ENCODE results near the gene HHIPL1. TPM values are rescaled to one million over a fixed set of nuclear protein-coding genes. Genes with fewer than 3 reads are reported as not detected.

Gene HHIPL1
- polyA plus RNA-seq, 1 donor, result 0.94 TPM

GRCh38 chr14:99602054-99602787 lies 42.7 kb upstream of the HHIPL1 start:
- Histone ChIP-seq H3K27me3 (ENCODE audit: control insufficient read depth, insufficient read depth, low read length) (peaks cover 4% of the 10 kb centered on the region), H3K27ac (ENCODE audit: low read length) (peak overlapping the region; percentile 89), H3K4me3 (ENCODE audit: low read length) (peak overlapping the region; percentile 53), H3K36me3 (ENCODE audit: control insufficient read depth, insufficient read depth, low read length) (no peaks in the 10 kb centered on the region), H3K9me3 (ENCODE audit: control insufficient read depth, low read depth, low read length) (peaks cover 2% of the 10 kb centered on the region), H3K4me1 (ENCODE audit: control insufficient read depth, insufficient read depth, low read length) (peaks cover 63% of the 10 kb centered on the region)
- no CpG with 5 or more reads among the region's 18 CpGs for WGBS (ENCODE audit: insufficient coverage, low lambda C conversion rate)
- peak in 1 of 2 donors; percentile 77 for DNase-seq

- peak overlapping the region; percentile 53 for H3K4me3 ChIP-seq (ENCODE audit: low read length)
- peaks cover 56% of the 10 kb centered on the region for H3K4me1 ChIP-seq (ENCODE audit: control insufficient read depth, insufficient read depth, low read length)
- H3K9me3 ChIP-seq (ENCODE audit: control insufficient read depth, low read depth, low read length), result peaks cover 2% of the 10 kb centered on the region
- DNase-seq, result peak in 1 of 2 donors; percentile 46
- H3K27me3 ChIP-seq (ENCODE audit: control insufficient read depth, insufficient read depth, low read length), result peaks cover 4% of the 10 kb centered on the region
- no peaks in the 10 kb centered on the region for H3K36me3 ChIP-seq (ENCODE audit: control insufficient read depth, insufficient read depth, low read length)
- peak overlapping the region; percentile 89 for H3K27ac ChIP-seq (ENCODE audit: low read length)
- WGBS (ENCODE audit: insufficient coverage, low lambda C conversion rate), result no CpG with 5 or more reads among the region's 53 CpGs
Observed at GRCh38 chr14:99602788-99603415, 42.0 kb upstream of the HHIPL1 start.

- peak within 1 kb of the TSS; percentile 89 for H3K27ac ChIP-seq (ENCODE audit: low read length)
- H3K36me3 ChIP-seq (ENCODE audit: control insufficient read depth, insufficient read depth, low read length), result no peaks in the 10 kb centered on the region
- H3K27me3 ChIP-seq (ENCODE audit: control insufficient read depth, insufficient read depth, low read length), result peaks cover 4% of the 10 kb centered on the region
- DNase-seq, result peak in 1 of 2 donors; percentile 83
- peaks cover 2% of the 10 kb centered on the region for H3K9me3 ChIP-seq (ENCODE audit: control insufficient read depth, low read depth, low read length)
- H3K4me3 ChIP-seq (ENCODE audit: low read length), result peak within 1 kb of the TSS; percentile 83
- no CpG with 5 or more reads among the region's 128 CpGs for WGBS (ENCODE audit: insufficient coverage, low lambda C conversion rate)
- H3K4me1 ChIP-seq (ENCODE audit: control insufficient read depth, insufficient read depth, low read length), result peaks cover 48% of the 10 kb centered on the region
Observed at GRCh38 chr14:99603471-99604277, 41.3 kb upstream of the HHIPL1 start, which contains the start of gene CCDC85C. TSS of gene CCDC85C (minus strand) at chr14:99604207. CDS start at chr14:99603959, 248 bp downstream.

- Histone ChIP-seq H3K27ac (ENCODE audit: low read length) (peak overlapping the region; percentile 87), H3K27me3 (ENCODE audit: control insufficient read depth, insufficient read depth, low read length) (peaks cover 4% of the 10 kb centered on the region), H3K4me3 (ENCODE audit: low read length) (peak overlapping the region; percentile 83), H3K4me1 (ENCODE audit: control insufficient read depth, insufficient read depth, low read length) (peaks cover 42% of the 10 kb centered on the region), H3K9me3 (ENCODE audit: control insufficient read depth, low read depth, low read length) (peaks cover 2% of the 10 kb centered on the region), H3K36me3 (ENCODE audit: control insufficient read depth, insufficient read depth, low read length) (no peaks in the 10 kb centered on the region)
- no CpG with 5 or more reads among the region's 65 CpGs for WGBS (ENCODE audit: insufficient coverage, low lambda C conversion rate)
- DNase-seq, result peak; percentile 96 to 97
Observed at GRCh38 chr14:99604278-99604765, 40.6 kb upstream of the HHIPL1 start.

- peaks cover 37% of the 10 kb centered on the region for H3K4me1 ChIP-seq (ENCODE audit: control insufficient read depth, insufficient read depth, low read length)
Observed at GRCh38 chr14:99604766-99605298, 40.1 kb upstream of the HHIPL1 start.

GRCh38 chr14:99605299-99605961 lies 39.5 kb upstream of the HHIPL1 start:
- Histone ChIP-seq H3K4me3 (ENCODE audit: low read length) (peak overlapping the region; percentile 83), H3K27ac (ENCODE audit: low read length) (peak overlapping the region; percentile 87), H3K9me3 (ENCODE audit: control insufficient read depth, low read depth, low read length) (peaks cover 2% of the 10 kb centered on the region), H3K36me3 (ENCODE audit: control insufficient read depth, insufficient read depth, low read length) (no peaks in the 10 kb centered on the region), H3K4me1 (ENCODE audit: control insufficient read depth, insufficient read depth, low read length) (peaks cover 31% of the 10 kb centered on the region), H3K27me3 (ENCODE audit: control insufficient read depth, insufficient read depth, low read length) (peaks cover 4% of the 10 kb centered on the region)
- DNase-seq, result peak; percentile 66 to 80
- WGBS (ENCODE audit: insufficient coverage, low lambda C conversion rate), result no CpG with 5 or more reads among the region's 38 CpGs

More at GRCh38 chr14:99604766-99605298, 40.1 kb upstream of the HHIPL1 start:
- H3K27ac ChIP-seq (ENCODE audit: low read length), result peak overlapping the region; percentile 87
- H3K36me3 ChIP-seq (ENCODE audit: control insufficient read depth, insufficient read depth, low read length), result no peaks in the 10 kb centered on the region
- H3K9me3 ChIP-seq (ENCODE audit: control insufficient read depth, low read depth, low read length), result peaks cover 2% of the 10 kb centered on the region
- WGBS (ENCODE audit: insufficient coverage, low lambda C conversion rate), result no CpG with 5 or more reads among the region's 50 CpGs
- H3K4me3 ChIP-seq (ENCODE audit: low read length), result peak overlapping the region; percentile 83
- peaks cover 4% of the 10 kb centered on the region for H3K27me3 ChIP-seq (ENCODE audit: control insufficient read depth, insufficient read depth, low read length)
- DNase-seq, result no peak

- peaks cover 2% of the 10 kb centered on the region for H3K9me3 ChIP-seq (ENCODE audit: control insufficient read depth, low read depth, low read length)
- WGBS (ENCODE audit: insufficient coverage, low lambda C conversion rate), result no CpG with 5 or more reads among the region's 7 CpGs
- peak in 1 of 2 donors; percentile 81 for DNase-seq
- no peak overlapping the region for H3K4me3 ChIP-seq (ENCODE audit: low read length)
- peaks cover 4% of the 10 kb centered on the region for H3K27me3 ChIP-seq (ENCODE audit: control insufficient read depth, insufficient read depth, low read length)
- no peak overlapping the region for H3K27ac ChIP-seq (ENCODE audit: low read length)
- H3K4me1 ChIP-seq (ENCODE audit: control insufficient read depth, insufficient read depth, low read length), result peaks cover 22% of the 10 kb centered on the region
- no peaks in the 10 kb centered on the region for H3K36me3 ChIP-seq (ENCODE audit: control insufficient read depth, insufficient read depth, low read length)
Observed at GRCh38 chr14:99606359-99606758, 38.6 kb upstream of the HHIPL1 start.

GRCh38 chr14:99608591-99608990 lies 36.3 kb upstream of the HHIPL1 start:
- no peak overlapping the region for H3K4me3 ChIP-seq (ENCODE audit: low read length)
- peaks cover 34% of the 10 kb centered on the region for H3K4me1 ChIP-seq (ENCODE audit: control insufficient read depth, insufficient read depth, low read length)
- no peak overlapping the region for H3K27ac ChIP-seq (ENCODE audit: low read length)
- no peak for DNase-seq
- no peaks in the 10 kb centered on the region for H3K27me3 ChIP-seq (ENCODE audit: control insufficient read depth, insufficient read depth, low read length)
- no peaks in the 10 kb centered on the region for H3K36me3 ChIP-seq (ENCODE audit: control insufficient read depth, insufficient read depth, low read length)
- H3K9me3 ChIP-seq (ENCODE audit: control insufficient read depth, low read depth, low read length), result no peaks in the 10 kb centered on the region
- WGBS (ENCODE audit: insufficient coverage, low lambda C conversion rate), result no CpG with 5 or more reads among the region's 2 CpGs

GRCh38 chr14:99609245-99610170 lies 35.4 kb upstream of the HHIPL1 start:
- Histone ChIP-seq H3K4me1 (ENCODE audit: control insufficient read depth, insufficient read depth, low read length) (peaks cover 34% of the 10 kb centered on the region), H3K36me3 (ENCODE audit: control insufficient read depth, insufficient read depth, low read length) (no peaks in the 10 kb centered on the region), H3K9me3 (ENCODE audit: control insufficient read depth, low read depth, low read length) (no peaks in the 10 kb centered on the region), H3K27me3 (ENCODE audit: control insufficient read depth, insufficient read depth, low read length) (no peaks in the 10 kb centered on the region), H3K27ac (ENCODE audit: low read length) (no peak overlapping the region), H3K4me3 (ENCODE audit: low read length) (no peak overlapping the region)
- no CpG with 5 or more reads among the region's 10 CpGs for WGBS (ENCODE audit: insufficient coverage, low lambda C conversion rate)
- peak in 1 of 2 donors; percentile 64 for DNase-seq
